ENCODE results near the gene PLEKHM3. TPM values are rescaled to one million over a fixed set of nuclear protein-coding genes. Genes with fewer than 3 reads are reported as not detected.

Gene PLEKHM3
- total RNA-seq, 1 experiment from 2014 or later, result 8.4 TPM

DNA sequence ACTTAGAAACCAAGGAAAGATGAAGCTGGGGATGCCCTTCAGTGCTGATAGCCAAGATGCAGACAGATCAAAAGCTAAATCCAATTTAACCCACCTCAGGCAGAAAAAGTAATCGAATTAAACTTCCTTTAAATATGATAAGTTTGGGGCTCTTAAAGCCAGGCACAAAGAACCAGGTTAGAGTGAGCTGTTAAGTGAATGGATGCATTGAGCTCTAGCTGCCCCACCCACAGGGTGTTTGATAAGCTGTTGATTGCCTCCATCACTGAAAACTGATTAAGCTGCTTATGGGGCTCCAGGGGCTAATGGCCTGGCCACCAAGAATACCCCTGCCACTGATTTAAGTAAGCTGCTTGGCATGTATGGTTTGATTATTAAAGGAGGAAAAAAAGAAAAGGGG is 119.8 kb downstream of the PLEKHM3 start:
- H3K36me3 ChIP-seq (ENCODE audit: low read depth), result no peaks in the 10 kb centered on the region
- no peak for DNase-seq
- H3K4me2 ChIP-seq, result no peak overlapping the region
- no peaks in the 10 kb centered on the region for H3K79me2 ChIP-seq (ENCODE audit: low read depth)
- CTCF ChIA-PET, result no interaction called here
- no peak overlapping the region for H2AFZ ChIP-seq
- no peaks in the 10 kb centered on the region for H3K27me3 ChIP-seq (ENCODE audit: insufficient read depth, low read depth)
- no peaks in the 10 kb centered on the region for H3K4me1 ChIP-seq (replicated peaks; ENCODE audit: insufficient read depth)
- no peaks in the 10 kb centered on the region for H4K20me1 ChIP-seq (ENCODE audit: insufficient read depth)
- no peak overlapping the region for H3K27ac ChIP-seq
- TF ChIP-seq EZH2 (IDR thresholded peaks at IDR 0.05; ENCODE audit: low read depth), result no peak
- TF ChIP-seq, protein P1, sequence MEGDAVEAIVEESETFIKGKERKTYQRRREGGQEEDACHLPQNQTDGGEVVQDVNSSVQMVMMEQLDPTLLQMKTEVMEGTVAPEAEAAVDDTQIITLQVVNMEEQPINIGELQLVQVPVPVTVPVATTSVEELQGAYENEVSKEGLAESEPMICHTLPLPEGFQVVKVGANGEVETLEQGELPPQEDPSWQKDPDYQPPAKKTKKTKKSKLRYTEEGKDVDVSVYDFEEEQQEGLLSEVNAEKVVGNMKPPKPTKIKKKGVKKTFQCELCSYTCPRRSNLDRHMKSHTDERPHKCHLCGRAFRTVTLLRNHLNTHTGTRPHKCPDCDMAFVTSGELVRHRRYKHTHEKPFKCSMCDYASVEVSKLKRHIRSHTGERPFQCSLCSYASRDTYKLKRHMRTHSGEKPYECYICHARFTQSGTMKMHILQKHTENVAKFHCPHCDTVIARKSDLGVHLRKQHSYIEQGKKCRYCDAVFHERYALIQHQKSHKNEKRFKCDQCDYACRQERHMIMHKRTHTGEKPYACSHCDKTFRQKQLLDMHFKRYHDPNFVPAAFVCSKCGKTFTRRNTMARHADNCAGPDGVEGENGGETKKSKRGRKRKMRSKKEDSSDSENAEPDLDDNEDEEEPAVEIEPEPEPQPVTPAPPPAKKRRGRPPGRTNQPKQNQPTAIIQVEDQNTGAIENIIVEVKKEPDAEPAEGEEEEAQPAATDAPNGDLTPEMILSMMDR (conservative IDR thresholded peaks at IDR 0.05), result no peak
- H3F3A ChIP-seq (ENCODE audit: insufficient read depth, low read depth), result no peaks in the 10 kb centered on the region
- POLR2A ChIA-PET (ENCODE audit: unreplicated experiment), result no interaction called here
- no TSS peak for BruUV-seq (replicated peaks)
- no peaks in the 10 kb centered on the region for H3K9me2 ChIP-seq (ENCODE audit: insufficient read depth)
- no peak overlapping the region for H3K4me3 ChIP-seq
- intact Hi-C loops (cut with micrococcal nuclease; ENCODE audit: unreplicated experiment), result no loop called here
- H3K9me3 ChIP-seq (ENCODE audit: insufficient read depth, low read depth), result no peaks in the 10 kb centered on the region

DNA sequence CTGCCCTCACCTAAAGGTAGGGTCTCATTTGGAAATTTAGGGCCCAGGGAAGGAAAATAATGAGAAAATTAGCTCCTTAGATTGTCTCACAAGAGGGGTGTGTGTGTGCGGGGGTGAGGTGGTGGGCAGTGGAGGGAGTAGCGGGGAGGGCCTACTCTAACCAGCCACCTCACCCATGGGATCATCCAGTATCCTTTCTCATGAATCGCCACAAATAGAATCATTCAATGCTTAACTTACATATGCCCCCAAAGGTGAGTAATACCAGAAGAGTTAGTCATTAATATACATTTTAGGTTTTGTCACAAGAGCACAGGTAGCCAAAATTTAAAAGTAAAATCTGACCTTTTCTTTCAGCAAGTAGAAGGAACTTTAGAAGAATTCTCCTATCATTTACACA is 122.1 kb downstream of the PLEKHM3 start:
- Histone ChIP-seq H3K27me3 (ENCODE audit: insufficient read depth, low read depth) (no peaks in the 10 kb centered on the region), H3K9me2 (ENCODE audit: insufficient read depth) (no peaks in the 10 kb centered on the region), H2AFZ (no peak overlapping the region), H3K27ac (no peak overlapping the region), H4K20me1 (ENCODE audit: insufficient read depth) (no peaks in the 10 kb centered on the region), H3K4me1 (replicated peaks; ENCODE audit: insufficient read depth) (no peaks in the 10 kb centered on the region), H3K4me3 (no peak overlapping the region), H3K9me3 (ENCODE audit: insufficient read depth, low read depth) (no peaks in the 10 kb centered on the region), H3K79me2 (ENCODE audit: low read depth) (no peaks in the 10 kb centered on the region), H3F3A (ENCODE audit: insufficient read depth, low read depth) (no peaks in the 10 kb centered on the region), H3K4me2 (no peak overlapping the region), H3K36me3 (ENCODE audit: low read depth) (no peaks in the 10 kb centered on the region)
- ChIA-PET POLR2A (ENCODE audit: unreplicated experiment) (no interaction called here), CTCF (no interaction called here)
- BruUV-seq (replicated peaks), result no TSS peak
- no peak for DNase-seq
- no peak for TF ChIP-seq EZH2 (IDR thresholded peaks at IDR 0.05; ENCODE audit: low read depth)
- TF ChIP-seq, protein P1 (conservative IDR thresholded peaks at IDR 0.05), result no peak
- intact Hi-C loops (cut with micrococcal nuclease; ENCODE audit: unreplicated experiment), result no loop called here

DNA sequence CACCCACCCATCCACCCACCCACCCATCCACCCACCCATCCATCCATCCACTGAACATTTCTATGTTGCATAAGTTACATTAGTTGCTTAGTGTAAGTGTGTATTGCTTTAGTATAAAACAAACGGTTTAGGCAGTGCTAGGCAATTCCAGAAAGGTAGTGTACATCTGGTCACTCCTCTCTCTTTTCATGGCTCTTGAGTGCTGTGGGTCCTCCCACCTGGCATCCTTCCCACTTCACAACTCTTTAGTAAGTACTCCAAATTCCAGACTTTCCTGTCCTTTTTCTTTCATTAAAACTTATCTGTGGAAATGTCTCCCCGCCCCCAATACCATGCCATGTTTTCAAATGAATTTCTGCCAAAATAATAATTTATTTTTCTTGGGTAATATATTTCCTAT is 122.5 kb downstream of the PLEKHM3 start:
- H3K79me2 ChIP-seq (ENCODE audit: low read depth), result no peaks in the 10 kb centered on the region
- no peaks in the 10 kb centered on the region for H3F3A ChIP-seq (ENCODE audit: insufficient read depth, low read depth)
- no TSS peak for BruUV-seq (replicated peaks)
- H3K9me3 ChIP-seq (ENCODE audit: insufficient read depth, low read depth), result no peaks in the 10 kb centered on the region
- H3K27me3 ChIP-seq (ENCODE audit: insufficient read depth, low read depth), result no peaks in the 10 kb centered on the region
- H3K27ac ChIP-seq, result no peak overlapping the region
- H2AFZ ChIP-seq, result no peak overlapping the region
- ChIA-PET CTCF (no interaction called here), POLR2A (ENCODE audit: unreplicated experiment) (no interaction called here)
- no peak for DNase-seq
- intact Hi-C loops (cut with micrococcal nuclease; ENCODE audit: unreplicated experiment), result no loop called here
- no peaks in the 10 kb centered on the region for H3K36me3 ChIP-seq (ENCODE audit: low read depth)
- no peak overlapping the region for H3K4me2 ChIP-seq
- H3K4me3 ChIP-seq, result no peak overlapping the region
- H3K4me1 ChIP-seq (replicated peaks; ENCODE audit: insufficient read depth), result no peaks in the 10 kb centered on the region
- TF ChIP-seq, protein P1 (conservative IDR thresholded peaks at IDR 0.05), result no peak
- no peak for TF ChIP-seq EZH2 (IDR thresholded peaks at IDR 0.05; ENCODE audit: low read depth)
- no peaks in the 10 kb centered on the region for H4K20me1 ChIP-seq (ENCODE audit: insufficient read depth)
- no peaks in the 10 kb centered on the region for H3K9me2 ChIP-seq (ENCODE audit: insufficient read depth)
